HFF-Myc (cell line): ENCODE data around the gene SLC35A5.

Source experiments
- DNase-seq: peaks from one replicate; pipeline ENCODE4 v3.0.0-alpha.2; 2011; ENCODE audit warnings: low read depth; ENCODE audit errors: extremely low read depth
- H3K4me3 ChIP-seq: replicated peaks from 2 replicates; pipeline ENCODE4 v1.5.1; 2011; ENCODE audit warnings: low read depth, mild to moderate bottlenecking, control low read depth, low read length
- CTCF ChIP-seq: IDR thresholded peaks from 2 replicates; pipeline ENCODE4 v1.5.1; 2012; ENCODE audit warnings: mild to moderate bottlenecking, low read depth, low read length, control low read depth; ENCODE audit errors: missing control alignments

Gene SLC35A5

GRCh38 chr3:112623213-112623612, 61.4 kb downstream of the SLC35A5 start:
- no peak for DNase-seq
- no peak for TF ChIP-seq CTCF
- no peak overlapping the region for H3K4me3 ChIP-seq

- no peak for DNase-seq
Observed at GRCh38 chr3:112623717-112624116, 61.9 kb downstream of the SLC35A5 start.

GRCh38 chr3:112627419-112627818, 65.6 kb downstream of the SLC35A5 start:
- no peak overlapping the region for H3K4me3 ChIP-seq
- DNase-seq = no peak
- no peak for TF ChIP-seq CTCF

More at GRCh38 chr3:112623717-112624116, 61.9 kb downstream of the SLC35A5 start:
- TF ChIP-seq CTCF = no peak
- H3K4me3 ChIP-seq = no peak overlapping the region

DNA sequence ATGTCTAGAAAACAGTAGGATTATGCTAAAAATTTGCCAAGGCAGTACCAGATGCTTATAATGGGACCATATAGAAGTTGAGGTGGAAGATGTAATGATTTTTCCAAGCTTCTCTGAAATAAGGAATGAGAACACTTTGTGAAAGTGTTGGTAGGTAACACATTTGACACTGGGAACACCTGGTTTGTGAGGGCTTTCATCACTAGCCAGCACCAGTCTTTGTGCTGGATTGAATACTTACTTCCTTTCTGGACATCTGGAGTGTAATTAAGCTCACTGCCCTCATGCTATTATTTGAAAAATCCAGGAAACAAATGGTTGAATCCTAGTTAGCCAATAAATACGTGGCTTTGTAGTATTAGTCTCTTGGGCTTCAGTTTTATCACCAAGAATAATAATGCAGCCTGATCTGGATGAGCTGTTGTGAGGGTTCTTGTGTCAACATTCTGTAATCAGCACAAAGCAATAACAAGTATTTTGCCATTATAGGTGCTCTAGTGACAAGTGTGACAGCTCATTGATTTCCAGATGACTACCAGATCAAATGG, 66.1 kb downstream of the SLC35A5 start:
- no peak for DNase-seq
- TF ChIP-seq CTCF = no peak

DNA sequence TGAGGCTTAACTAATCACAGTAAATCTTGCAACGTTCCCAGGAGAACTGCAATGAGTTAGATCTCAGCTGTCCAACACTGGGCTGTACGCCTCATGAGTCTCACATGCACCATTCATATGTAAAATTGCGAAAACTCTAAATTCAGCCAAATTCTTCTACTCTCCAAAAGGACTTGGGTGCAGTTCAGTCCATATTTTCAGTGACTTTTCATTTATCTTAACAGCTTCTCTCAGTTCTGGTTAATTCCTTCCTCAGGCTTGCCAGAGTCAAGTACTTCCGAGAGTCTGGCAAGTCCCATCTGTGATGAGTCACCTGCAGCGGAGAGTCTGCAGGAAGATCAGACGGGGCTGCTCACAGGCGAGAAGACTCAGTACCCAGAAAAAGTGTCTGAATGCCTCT, 67.6 kb downstream of the SLC35A5 start:
- no peak overlapping the region for H3K4me3 ChIP-seq
- no peak for TF ChIP-seq CTCF
- no peak for DNase-seq

More for the DNA sequence above, 66.1 kb downstream of the SLC35A5 start:
- H3K4me3 ChIP-seq = no peak overlapping the region

DNA sequence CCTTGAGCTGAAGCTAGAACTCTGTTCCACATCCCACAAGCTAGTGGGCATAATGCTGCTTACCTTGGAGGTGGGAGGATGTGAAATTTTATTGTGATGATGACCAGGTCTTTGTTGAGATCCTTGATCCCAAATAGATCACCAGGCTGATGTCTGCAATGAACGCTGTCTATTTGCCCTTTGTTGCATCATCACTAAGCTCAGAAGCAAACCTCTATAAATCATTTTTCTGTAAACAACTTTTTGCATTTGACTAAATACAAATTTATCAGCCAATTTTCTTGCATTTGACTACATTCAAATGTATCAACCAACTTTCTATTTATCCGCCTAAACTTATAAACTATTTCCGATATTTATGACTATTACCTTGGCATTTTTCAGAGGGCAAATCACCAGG, 69.4 kb downstream of the SLC35A5 start:
- no peak for DNase-seq
- no peak overlapping the region for H3K4me3 ChIP-seq
- no peak for TF ChIP-seq CTCF

- no peak for DNase-seq
- no peak overlapping the region for H3K4me3 ChIP-seq
- no peak for TF ChIP-seq CTCF
Observed at GRCh38 chr3:112632596-112632995, 70.8 kb downstream of the SLC35A5 start.
